ENCODE results near the gene TRIM68. TPM values are rescaled to one million over a fixed set of nuclear protein-coding genes. Genes with fewer than 3 reads are reported as not detected.

The TRIM68 gene
- total RNA-seq, 2 experiments from 2014 or later, result 11.9 to 13.2 TPM

GRCh38 chr11:4578624-4579023 lies 29.4 kb downstream of the TRIM68 start:
- H4K20me1 ChIP-seq (ENCODE audit: insufficient read depth, low read length), result no peaks in the 10 kb centered on the region
- no peaks in the 10 kb centered on the region for H3K79me2 ChIP-seq (ENCODE audit: insufficient read depth, low read depth, low read length)
- H3K4me1 ChIP-seq (ENCODE audit: insufficient read depth, low read length, poor library complexity, severe bottlenecking), result no peaks in the 10 kb centered on the region
- no peak overlapping the region for H3K4me2 ChIP-seq (ENCODE audit: low read length)
- no TSS peak for BruUV-seq (replicated peaks)
- ChIA-PET POLR2A (no interaction called here), CTCF (ENCODE audit: unreplicated experiment) (no interaction called here)
- intact Hi-C loops (cut with micrococcal nuclease; ENCODE audit: unreplicated experiment), result no loop called here
- DNase-seq (ENCODE audit: low spot score), result no peak
- no peak overlapping the region for H3K27ac ChIP-seq (ENCODE audit: low read depth, low read length, poor library complexity, severe bottlenecking)
- no peaks in the 10 kb centered on the region for H3K9me3 ChIP-seq (ENCODE audit: low read length)
- no peaks in the 10 kb centered on the region for H3K9me2 ChIP-seq (ENCODE audit: insufficient read depth, low read length)
- H3K4me3 ChIP-seq (ENCODE audit: low read depth, low read length, poor library complexity, severe bottlenecking), result no peak overlapping the region
- H2AFZ ChIP-seq (ENCODE audit: low read length), result no peak overlapping the region
- no peak for TF ChIP-seq EZH2phosphoT487 (IDR thresholded peaks at IDR 0.05; ENCODE audit: borderline replicate concordance, low read depth, low read length)
- TF ChIP-seq CTCF (conservative IDR thresholded peaks at IDR 0.05; ENCODE audit: low read length), result no peak
- no peaks in the 10 kb centered on the region for H3K36me3 ChIP-seq (ENCODE audit: insufficient read depth, low read length)

GRCh38 chr11:4577761-4578160 lies 30.3 kb downstream of the TRIM68 start:
- no peak overlapping the region for H3K27ac ChIP-seq (ENCODE audit: low read depth, low read length, poor library complexity, severe bottlenecking)
- BruUV-seq (replicated peaks), result no TSS peak
- H3K4me1 ChIP-seq (ENCODE audit: insufficient read depth, low read length, poor library complexity, severe bottlenecking), result no peaks in the 10 kb centered on the region
- no peak for DNase-seq (ENCODE audit: low spot score)
- intact Hi-C loops (cut with micrococcal nuclease; ENCODE audit: unreplicated experiment), result no loop called here
- no peaks in the 10 kb centered on the region for H3K36me3 ChIP-seq (ENCODE audit: insufficient read depth, low read length)
- no peaks in the 10 kb centered on the region for H3K9me2 ChIP-seq (ENCODE audit: insufficient read depth, low read length)
- no peak overlapping the region for H3K4me2 ChIP-seq (ENCODE audit: low read length)
- H3K4me3 ChIP-seq (ENCODE audit: low read depth, low read length, poor library complexity, severe bottlenecking), result no peak overlapping the region
- H4K20me1 ChIP-seq (ENCODE audit: insufficient read depth, low read length), result no peaks in the 10 kb centered on the region
- TF ChIP-seq EZH2phosphoT487 (IDR thresholded peaks at IDR 0.05; ENCODE audit: borderline replicate concordance, low read depth, low read length) (no peak), CTCF (conservative IDR thresholded peaks at IDR 0.05; ENCODE audit: low read length) (no peak)
- no peaks in the 10 kb centered on the region for H3K9me3 ChIP-seq (ENCODE audit: low read length)
- ChIA-PET POLR2A (interaction anchor here (1.3 kb wide), 1 partner anchor 8 kb away, joined by 3 read pairs; no protein-coding TSS in a partner anchor), CTCF (ENCODE audit: unreplicated experiment) (no interaction called here)
- no peak overlapping the region for H2AFZ ChIP-seq (ENCODE audit: low read length)
- no peaks in the 10 kb centered on the region for H3K79me2 ChIP-seq (ENCODE audit: insufficient read depth, low read depth, low read length)

- H3K9me3 ChIP-seq (ENCODE audit: low read length), result no peaks in the 10 kb centered on the region
Measured at GRCh38 chr11:4576880-4577279, 31.2 kb downstream of the TRIM68 start.

More at GRCh38 chr11:4576880-4577279, 31.2 kb downstream of the TRIM68 start:
- H3K27ac ChIP-seq (ENCODE audit: low read depth, low read length, poor library complexity, severe bottlenecking), result no peak overlapping the region
- no TSS peak for BruUV-seq (replicated peaks)
- intact Hi-C loops (cut with micrococcal nuclease; ENCODE audit: unreplicated experiment), result no loop called here
- H4K20me1 ChIP-seq (ENCODE audit: insufficient read depth, low read length), result no peaks in the 10 kb centered on the region
- H2AFZ ChIP-seq (ENCODE audit: low read length), result no peak overlapping the region
- no peaks in the 10 kb centered on the region for H3K36me3 ChIP-seq (ENCODE audit: insufficient read depth, low read length)
- ChIA-PET CTCF (ENCODE audit: unreplicated experiment) (no interaction called here), POLR2A (interaction anchor here (1.3 kb wide), 1 partner anchor 9 kb away, joined by 3 read pairs; no protein-coding TSS in a partner anchor)
- TF ChIP-seq CTCF (conservative IDR thresholded peaks at IDR 0.05; ENCODE audit: low read length) (no peak), EZH2phosphoT487 (IDR thresholded peaks at IDR 0.05; ENCODE audit: borderline replicate concordance, low read depth, low read length) (no peak)
- H3K79me2 ChIP-seq (ENCODE audit: insufficient read depth, low read depth, low read length), result no peaks in the 10 kb centered on the region
- H3K4me3 ChIP-seq (ENCODE audit: low read depth, low read length, poor library complexity, severe bottlenecking), result no peak overlapping the region
- no peaks in the 10 kb centered on the region for H3K4me1 ChIP-seq (ENCODE audit: insufficient read depth, low read length, poor library complexity, severe bottlenecking)
- no peaks in the 10 kb centered on the region for H3K9me2 ChIP-seq (ENCODE audit: insufficient read depth, low read length)
- no peak overlapping the region for H3K4me2 ChIP-seq (ENCODE audit: low read length)
- DNase-seq (ENCODE audit: low spot score), result no peak

Measured in OCI-LY7 (cell line).